Esophagus squamous epithelium (tissue), 4 donors: ENCODE results near the gene CHIT1.

Experiments
- POLR2A ChIP-seq, 4 donors: fragments of 450-650 bp; IDR thresholded peaks; one replicate each; pipeline ENCODE4 v1.6.1; 2017; ENCODE audit warnings: antibody characterized with exemption in 4 of 4, mild to moderate bottlenecking in 4 of 4, moderate library complexity in 3 of 4
- TF ChIP-seq, protein P1 (sequence below), 6 experiments: fragments of 450-650 bp in 4 of 6; fragments of 200-600 bp in 2 of 6; sonication (generic) in 2 of 6; IDR thresholded peaks; one replicate each; pipeline ENCODE4 v1.5.1; 2016 to 2019; ENCODE audit warnings: antibody characterized with exemption in 6 of 6, mild to moderate bottlenecking in 4 of 6, moderate library complexity in 4 of 6

DNA sequence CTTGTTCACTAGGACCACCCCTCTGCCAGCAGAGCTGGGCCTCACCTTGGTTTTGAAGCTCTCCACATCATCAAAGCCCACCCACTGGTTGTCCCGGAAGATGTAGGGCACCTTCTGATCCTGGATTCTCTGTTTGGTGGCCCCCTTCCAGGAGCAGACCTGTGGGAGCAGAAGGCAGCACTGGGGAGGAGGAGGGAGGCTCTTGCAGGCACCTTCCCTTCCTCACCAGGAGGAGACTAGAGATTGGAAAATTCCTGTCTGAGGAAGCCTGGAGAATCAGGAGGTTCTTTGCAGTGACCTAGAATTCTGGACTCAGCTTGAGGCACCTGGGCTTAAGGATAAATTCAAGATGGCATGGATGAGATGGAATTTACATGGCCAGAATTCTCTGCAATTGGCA lies 10.3 kb downstream of the CHIT1 start:
- TF ChIP-seq, protein P1, sequence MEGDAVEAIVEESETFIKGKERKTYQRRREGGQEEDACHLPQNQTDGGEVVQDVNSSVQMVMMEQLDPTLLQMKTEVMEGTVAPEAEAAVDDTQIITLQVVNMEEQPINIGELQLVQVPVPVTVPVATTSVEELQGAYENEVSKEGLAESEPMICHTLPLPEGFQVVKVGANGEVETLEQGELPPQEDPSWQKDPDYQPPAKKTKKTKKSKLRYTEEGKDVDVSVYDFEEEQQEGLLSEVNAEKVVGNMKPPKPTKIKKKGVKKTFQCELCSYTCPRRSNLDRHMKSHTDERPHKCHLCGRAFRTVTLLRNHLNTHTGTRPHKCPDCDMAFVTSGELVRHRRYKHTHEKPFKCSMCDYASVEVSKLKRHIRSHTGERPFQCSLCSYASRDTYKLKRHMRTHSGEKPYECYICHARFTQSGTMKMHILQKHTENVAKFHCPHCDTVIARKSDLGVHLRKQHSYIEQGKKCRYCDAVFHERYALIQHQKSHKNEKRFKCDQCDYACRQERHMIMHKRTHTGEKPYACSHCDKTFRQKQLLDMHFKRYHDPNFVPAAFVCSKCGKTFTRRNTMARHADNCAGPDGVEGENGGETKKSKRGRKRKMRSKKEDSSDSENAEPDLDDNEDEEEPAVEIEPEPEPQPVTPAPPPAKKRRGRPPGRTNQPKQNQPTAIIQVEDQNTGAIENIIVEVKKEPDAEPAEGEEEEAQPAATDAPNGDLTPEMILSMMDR (IDR thresholded peaks at IDR 0.05), result no peak
- no peak for TF ChIP-seq POLR2A (IDR thresholded peaks at IDR 0.05)
